HCT116 (cell line): Measurements from ENCODE around the gene LRRC4C.

Experiments
- CTCF ChIP-seq, 3 experiments: fragments of 200-600 bp in 1 of 3; sonication (generic) in 1 of 3; IDR thresholded peaks in 2 of 3; conservative IDR thresholded peaks in 1 of 3; 2 replicates each; pipeline ENCODE4 v1.5.1; 2012 to 2017; ENCODE audit warnings: low read depth in 2 of 3, low read length in 2 of 3, antibody characterized with exemption in 1 of 3, borderline replicate concordance in 1 of 3, control low read depth in 1 of 3, mild to moderate bottlenecking in 1 of 3, mixed read lengths in 1 of 3, mixed run types in 1 of 3, moderate library complexity in 1 of 3; ENCODE audit not compliant: insufficient read depth in 1 of 3
- POLR2A ChIP-seq: IDR thresholded peaks from 2 replicates; pipeline ENCODE4 v1.7.0; 2011; ENCODE audit warnings: borderline replicate concordance; ENCODE audit not compliant: insufficient read depth, insufficient read length; ENCODE audit errors: extremely low read depth
- ZNF274 ChIP-seq: fragments of 200-500 bp; sonication (Bioruptor generic); IDR thresholded peaks from 2 replicates; pipeline ENCODE4 v1.6.1; 2014; ENCODE audit warnings: mild to moderate bottlenecking, low read depth, low read length, inconsistent platforms

- TF ChIP-seq CTCF (IDR thresholded peaks at IDR 0.05 in 2 of 3, conservative IDR thresholded peaks at IDR 0.05 in 1 of 3; ENCODE audit: borderline replicate concordance in 1 of 3, insufficient read depth in 1 of 3, low read depth in 2 of 3, low read length in 2 of 3): no peak
- TF ChIP-seq POLR2A: no peak
- TF ChIP-seq ZNF274: no peak
Observed at GRCh38 chr11:40161854-40162410, 1297.5 kb downstream of the LRRC4C start.
